RWPE1 (cell line): ENCODE results near the gene SEMA3A.

Source experiments
- CTCF ChIA-PET: fragments of 350-600 bp; sonication (Branson Sonifier 250); formaldehyde crosslinking; extraction: SDS; loops from one replicate; lab custom pipeline; 2021; lab: Yijun Ruan, JAX
- POLR2A ChIA-PET: fragments of 400-600 bp; formaldehyde crosslinking; extraction: SDS; loops from one replicate; lab custom pipeline; 2020; ENCODE audit warnings: antibody characterized with exemption; ENCODE audit not compliant: low non-redundant PET; lab: Yijun Ruan, JAX
- DNase-seq: peaks from one replicate; pipeline ENCODE4 v3.0.0; 2012; ENCODE audit warnings: low spot score
- H3K27ac ChIP-seq: fragments of 450-650 bp; 2 replicates; pipeline ENCODE4 v1.5.1; 2017
- CTCF ChIP-seq: fragments of 450-650 bp; conservative IDR thresholded peaks from 2 replicates; pipeline ENCODE4 v1.5.1; 2017; ENCODE audit warnings: low read depth, mild to moderate bottlenecking

SEMA3A gene

GRCh38 chr7:84193747-84194146, 842 bp downstream of the SEMA3A start:
- DNase-seq = no peak
- no peak overlapping the region for H3K27ac ChIP-seq
- POLR2A ChIA-PET = no interaction called here
- no peak for TF ChIP-seq CTCF
- CTCF ChIA-PET = interaction anchor here (0.7 kb wide), 1 partner anchor 219 kb away, joined by 3 read pairs; no protein-coding TSS in a partner anchor

GRCh38 chr7:84191842-84192241, 2.7 kb downstream of the SEMA3A start:
- TF ChIP-seq CTCF = no peak
- POLR2A ChIA-PET = no interaction called here
- H3K27ac ChIP-seq = no peak overlapping the region
- CTCF ChIA-PET = no interaction called here
- no peak for DNase-seq

- no peak overlapping the region for H3K27ac ChIP-seq
- POLR2A ChIA-PET = no interaction called here
- no peak for DNase-seq
- no peak for TF ChIP-seq CTCF
- CTCF ChIA-PET = interaction anchor here (0.6 kb wide), 1 partner anchor 829 kb away, joined by 3 read pairs; no protein-coding TSS in a partner anchor
These were observed 3.3 kb downstream of the SEMA3A start for GRCh38 chr7:84191261-84191660.

GRCh38 chr7:84190016-84190705, 4.4 kb downstream of the SEMA3A start:
- CTCF ChIA-PET = no interaction called here
- no peak for DNase-seq
- TF ChIP-seq CTCF = no peak
- H3K27ac ChIP-seq = no peak overlapping the region
- POLR2A ChIA-PET = no interaction called here

GRCh38 chr7:84188786-84189405, 5.7 kb downstream of the SEMA3A start:
- peak; percentile 67 for TF ChIP-seq CTCF
- DNase-seq = no peak
- ChIA-PET CTCF (interaction anchor here (0.7 to 1.1 kb wide), 2 partner anchors 26 to 151 kb away, joined by 3 to 4 read pairs; no protein-coding TSS in a partner anchor), POLR2A (no interaction called here)
- no peak overlapping the region for H3K27ac ChIP-seq

GRCh38 chr7:84187813-84188510, 6.6 kb downstream of the SEMA3A start:
- no peak overlapping the region for H3K27ac ChIP-seq
- ChIA-PET CTCF (interaction anchor here (1.1 kb wide), 1 partner anchor 150 kb away, joined by 3 read pairs; no protein-coding TSS in a partner anchor), POLR2A (no interaction called here)
- peak; percentile 40 for DNase-seq
- no peak for TF ChIP-seq CTCF
